OCI-LY7 (cell line): ENCODE results near the gene SLC4A11.

Source experiments
- CTCF ChIP-seq: fragments of 200-600 bp; sonication (generic); conservative IDR thresholded peaks from 2 replicates; pipeline ENCODE4 v1.5.1; 2014; ENCODE audit warnings: mild to moderate bottlenecking, antibody characterized with exemption, low read length, moderate library complexity, mixed read lengths
- EZH2phosphoT487 ChIP-seq: fragments of 200-600 bp; sonication (generic); IDR thresholded peaks from 2 replicates; pipeline ENCODE4 v1.6.1; 2018; ENCODE audit warnings: low read depth, borderline replicate concordance, mild to moderate bottlenecking, mixed run types, antibody characterized with exemption, low read length, moderate library complexity, mixed read lengths

GRCh38 chr20:3228750-3229032 is 10.3 kb downstream of the SLC4A11 start:
- TF ChIP-seq CTCF (no peak), EZH2phosphoT487 (no peak)
